CD14-positive monocyte (primary cell): ENCODE data around the gene SESN3. TPM values are rescaled to one million over a fixed set of nuclear protein-coding genes. Genes with fewer than 3 reads are reported as not detected.

ENCODE experiments used
- DNase-seq, 3 donors: peaks; one replicate each; pipeline ENCODE4 v3.0.0-alpha.2; 2011 to 2022
- H2AFZ ChIP-seq: 2 replicates; pipeline ENCODE4 v1.6.0; 2012; ENCODE audit warnings: mild to moderate bottlenecking, low read depth, low read length, inconsistent platforms; ENCODE audit not compliant: insufficient read depth, poor library complexity, severe bottlenecking
- H3K27ac ChIP-seq, 2 donors: 1 replicate in 1 of 2; 2 replicates in 1 of 2; pipeline ENCODE4 v1.5.1; 2012 to 2013; ENCODE audit warnings: low read length in 2 of 2, control low read depth in 1 of 2, inconsistent platforms in 1 of 2, low read depth in 1 of 2, mild to moderate bottlenecking in 1 of 2
- H3K27me3 ChIP-seq, 2 donors: one replicate each; pipeline versions ENCODE4 v1.6.0 to v1.6.1; 2011 to 2013; ENCODE audit warnings: low read length in 2 of 2; ENCODE audit not compliant: control insufficient read depth in 2 of 2, insufficient read depth in 2 of 2
- H3K36me3 ChIP-seq, 2 donors: replicated peaks in 1 of 2; 1 replicate in 1 of 2; 2 replicates in 1 of 2; pipeline versions ENCODE4 v1.5.1 to v1.6.1; 2012 to 2013; ENCODE audit warnings: low read length in 2 of 2, control low read depth in 1 of 2, inconsistent platforms in 1 of 2, mild to moderate bottlenecking in 1 of 2; ENCODE audit not compliant: insufficient read depth in 2 of 2, control insufficient read depth in 1 of 2
- H3K4me1 ChIP-seq, 2 donors: 1 replicate in 1 of 2; 2 replicates in 1 of 2; pipeline versions ENCODE4 v1.5.1 to v1.6.1; 2012 to 2013; ENCODE audit warnings: low read length in 2 of 2, control low read depth in 1 of 2, inconsistent platforms in 1 of 2, mild to moderate bottlenecking in 1 of 2, moderate library complexity in 1 of 2; ENCODE audit not compliant: insufficient read depth in 2 of 2, control insufficient read depth in 1 of 2
- H3K4me2 ChIP-seq: replicated peaks from 2 replicates; pipeline ENCODE3; 2012; ENCODE audit warnings: low read length, moderate library complexity, mild to moderate bottlenecking; ENCODE audit not compliant: poor library complexity, severe bottlenecking; ENCODE audit errors: extremely low read depth
- H3K4me3 ChIP-seq, 3 experiments: fragments of 200-600 bp in 1 of 3; sonication (generic) in 1 of 3; replicated peaks in 1 of 3; 1 replicate in 2 of 3; 2 replicates in 1 of 3; pipeline ENCODE4 v1.5.1; 2011 to 2013; ENCODE audit warnings: low read length in 3 of 3, mild to moderate bottlenecking in 3 of 3, control low read depth in 2 of 3, low read depth in 2 of 3, inconsistent platforms in 1 of 3, moderate library complexity in 1 of 3
- H3K79me2 ChIP-seq: 2 replicates; pipeline ENCODE4 v1.6.0; 2012; ENCODE audit warnings: mild to moderate bottlenecking, control low read depth, inconsistent platforms, low read length, moderate library complexity; ENCODE audit not compliant: insufficient read depth
- H3K9ac ChIP-seq: 2 replicates; pipeline ENCODE4 v1.6.0; 2017; ENCODE audit warnings: low read length, mild to moderate bottlenecking; ENCODE audit not compliant: insufficient read depth, poor library complexity, severe bottlenecking
- H3K9me3 ChIP-seq, 2 donors: replicated peaks in 1 of 2; 1 replicate in 1 of 2; 2 replicates in 1 of 2; pipeline versions ENCODE4 v1.5.1 to v1.6.1; 2012 to 2013; ENCODE audit warnings: low read length in 2 of 2, control low read depth in 1 of 2; ENCODE audit not compliant: control insufficient read depth in 1 of 2, insufficient read depth in 1 of 2
- H4K20me1 ChIP-seq: 2 replicates; pipeline ENCODE4 v1.6.0; 2012; ENCODE audit warnings: mild to moderate bottlenecking, low read length, control low read depth, moderate library complexity; ENCODE audit not compliant: insufficient read depth
- H3K27ac Mint-ChIP-seq, 7 donors: one replicate each; pipeline ENCODE4 v1.8.0; 2020; ENCODE audit warnings: mild to moderate bottlenecking in 7 of 7, mixed read lengths in 7 of 7, moderate library complexity in 6 of 7, inconsistent platforms in 2 of 7
- H3K27me3 Mint-ChIP-seq, 3 donors: one replicate each; pipeline ENCODE4 v1.8.0; 2021 to 2022; ENCODE audit warnings: low read depth in 3 of 3, mild to moderate bottlenecking in 3 of 3, mixed read lengths in 3 of 3, moderate library complexity in 3 of 3, inconsistent platforms in 1 of 3
- H3K36me3 Mint-ChIP-seq, 2 donors: one replicate each; pipeline ENCODE4 v1.8.0; 2020; ENCODE audit warnings: mixed read lengths in 2 of 2, inconsistent platforms in 1 of 2, mild to moderate bottlenecking in 1 of 2
- H3K4me1 Mint-ChIP-seq: one replicate; pipeline ENCODE4 v1.8.0; 2020; ENCODE audit warnings: mild to moderate bottlenecking, mixed read lengths
- H3K4me3 Mint-ChIP-seq, 2 donors: one replicate each; pipeline ENCODE4 v1.8.0; 2020; ENCODE audit warnings: mild to moderate bottlenecking in 2 of 2, mixed read lengths in 2 of 2, moderate library complexity in 1 of 2
- H3K9me3 Mint-ChIP-seq, 7 donors: one replicate each; pipeline ENCODE4 v1.8.0; 2020 to 2022; ENCODE audit warnings: mixed read lengths in 7 of 7, mild to moderate bottlenecking in 6 of 7, moderate library complexity in 6 of 7, inconsistent platforms in 2 of 7
- WGBS: methylation state at CpG from one replicate; pipeline ENCODE4 v1.1.5; 2013; ENCODE audit warnings: missing lambda C conversion rate; ENCODE audit not compliant: insufficient coverage; 5-methylcytosine and 5-hydroxymethylcytosine counted together
- intact Hi-C, 2 donors: fragments of 100-400 bp; cut with micrococcal nuclease; formaldehyde crosslinking; loops; one replicate each; pipeline versions ENCODE4 v1.15.0 to v1.15.1; 2023
- polyA plus RNA-seq, 3 donors: library from polyadenylated mRNA; depleted of rRNA in 1 of 3; unstranded in 2 of 3; stranded (reverse) in 1 of 3; fragments of 300-500 nt in 2 of 3; fragments of >200 nt in 1 of 3; fragmentation: Illumina TruSeq in 2 of 3; gene quantifications; 1 replicate in 2 of 3; 2 replicates in 1 of 3; pipeline ENCODE4 v1.2.3, GENCODE V29; 2012 to 2021
- TF ChIP-seq, protein P1 (sequence below): fragments of 200-600 bp; IDR thresholded peaks from one replicate; pipeline ENCODE4 v1.8.0; 2022; ENCODE audit warnings: antibody characterized with exemption, mild to moderate bottlenecking

SESN3 gene
- polyA plus RNA-seq, 3 donors, result 1.1 to 7.4 (median 1.4) TPM

DNA sequence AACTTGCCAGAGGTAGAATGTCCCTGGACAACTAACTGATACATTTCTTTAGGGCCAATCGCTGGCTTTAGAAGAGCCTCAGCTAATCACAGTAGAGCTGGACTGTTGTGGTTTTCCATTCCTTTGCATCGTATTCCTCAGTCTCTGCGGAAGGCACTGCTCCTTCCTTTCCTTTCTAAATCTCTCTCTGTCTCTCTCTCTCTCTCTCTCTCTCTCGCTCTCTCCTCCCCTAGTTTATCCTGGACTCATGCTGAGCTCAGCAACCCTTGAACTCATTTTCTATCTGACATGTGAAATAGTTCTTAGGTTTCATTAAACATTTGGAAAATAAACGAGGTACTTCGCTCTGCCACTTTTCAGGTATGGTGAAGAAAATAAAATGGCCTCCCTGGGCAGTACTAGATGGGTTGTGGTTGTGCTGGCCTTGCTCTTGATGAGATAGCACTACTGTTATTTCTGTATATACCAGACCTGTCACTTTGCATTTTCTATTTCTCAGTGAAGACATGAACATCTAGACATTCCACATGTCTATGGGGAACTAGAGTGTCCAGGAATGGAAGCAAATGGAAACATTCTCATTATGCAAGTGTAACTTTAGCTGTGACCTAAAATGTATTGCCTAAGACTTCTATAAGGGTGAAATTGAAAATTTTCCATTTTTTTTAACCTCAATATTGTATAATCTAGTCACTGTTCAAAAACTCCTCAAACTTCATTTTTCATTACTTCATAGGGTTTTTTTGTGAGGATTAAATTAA is 12.0 kb upstream of the SESN3 start:
- Histone ChIP-seq H3K27me3 (no peaks in the 10 kb centered on the region), H3K4me1 (peaks cover 36 to 44% of the 10 kb centered on the region in 2 donors), H3K79me2 (no peaks in the 10 kb centered on the region), H2AFZ (no peak overlapping the region), H3K9ac (no peak overlapping the region), H3K36me3 (no peaks in the 10 kb centered on the region), H3K9me3 (no peaks in the 10 kb centered on the region), H3K4me3 (no peak overlapping the region), H3K4me2 (no peak overlapping the region), H4K20me1 (no peaks in the 10 kb centered on the region), H3K27ac (peak overlapping the region in 1 of 2 donors; percentile 58)
- H3K9me3 Mint-ChIP-seq, result no peaks in the 10 kb centered on the region
- 96% methylated on average over 3 of the region's 6 CpGs for WGBS
- intact Hi-C loops, result no loop called here
- DNase-seq, result peak in 1 of 3 donors; percentile 24
- H3K27ac Mint-ChIP-seq, result peak overlapping the region in 6 of 7 donors; percentile 53 to 89 (median 70)
- TF ChIP-seq, protein P1, sequence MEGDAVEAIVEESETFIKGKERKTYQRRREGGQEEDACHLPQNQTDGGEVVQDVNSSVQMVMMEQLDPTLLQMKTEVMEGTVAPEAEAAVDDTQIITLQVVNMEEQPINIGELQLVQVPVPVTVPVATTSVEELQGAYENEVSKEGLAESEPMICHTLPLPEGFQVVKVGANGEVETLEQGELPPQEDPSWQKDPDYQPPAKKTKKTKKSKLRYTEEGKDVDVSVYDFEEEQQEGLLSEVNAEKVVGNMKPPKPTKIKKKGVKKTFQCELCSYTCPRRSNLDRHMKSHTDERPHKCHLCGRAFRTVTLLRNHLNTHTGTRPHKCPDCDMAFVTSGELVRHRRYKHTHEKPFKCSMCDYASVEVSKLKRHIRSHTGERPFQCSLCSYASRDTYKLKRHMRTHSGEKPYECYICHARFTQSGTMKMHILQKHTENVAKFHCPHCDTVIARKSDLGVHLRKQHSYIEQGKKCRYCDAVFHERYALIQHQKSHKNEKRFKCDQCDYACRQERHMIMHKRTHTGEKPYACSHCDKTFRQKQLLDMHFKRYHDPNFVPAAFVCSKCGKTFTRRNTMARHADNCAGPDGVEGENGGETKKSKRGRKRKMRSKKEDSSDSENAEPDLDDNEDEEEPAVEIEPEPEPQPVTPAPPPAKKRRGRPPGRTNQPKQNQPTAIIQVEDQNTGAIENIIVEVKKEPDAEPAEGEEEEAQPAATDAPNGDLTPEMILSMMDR, result no peak
- H3K36me3 Mint-ChIP-seq, result no peaks in the 10 kb centered on the region
- H3K4me1 Mint-ChIP-seq, result peaks cover 47% of the 10 kb centered on the region
- no peak overlapping the region for H3K4me3 Mint-ChIP-seq
- peaks cover 0 to under 1% (median 0%) of the 10 kb centered on the region in 3 donors for H3K27me3 Mint-ChIP-seq

DNA sequence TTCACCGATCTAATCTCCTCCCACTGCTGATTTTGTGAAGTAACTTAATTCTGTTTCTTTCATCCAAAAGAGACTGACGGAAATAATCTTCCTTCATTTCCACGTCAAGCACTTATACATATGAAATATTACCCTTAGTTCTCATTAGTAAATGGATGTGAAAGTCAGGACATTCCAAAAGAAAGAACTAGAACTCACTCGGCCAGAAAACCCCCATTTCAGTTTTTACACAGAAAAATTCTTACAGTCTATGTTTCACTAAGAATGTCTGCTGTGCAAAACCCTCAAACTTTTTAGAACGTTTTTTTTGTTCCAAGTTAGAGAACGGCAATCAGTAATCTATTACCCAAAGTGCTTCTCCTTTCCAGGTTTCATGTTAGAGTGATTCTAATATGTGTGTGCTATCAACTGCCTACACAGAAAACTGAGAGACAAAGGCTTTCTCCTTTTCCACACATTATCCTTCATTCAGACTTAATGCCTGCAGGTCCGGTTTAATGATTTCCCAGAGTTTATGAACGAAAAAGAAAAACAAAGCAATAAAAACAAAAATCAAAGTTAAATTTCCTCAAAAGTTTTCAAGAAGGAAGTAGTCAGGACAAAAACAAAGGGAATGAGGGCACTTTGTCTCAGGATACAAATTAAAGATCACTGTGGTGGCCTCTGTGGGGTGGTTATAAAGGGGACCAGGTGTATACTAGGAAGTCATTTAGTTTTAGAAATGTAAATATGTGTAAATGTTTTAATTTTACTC is 11.3 kb upstream of the SESN3 start:
- no peaks in the 10 kb centered on the region for H3K27me3 ChIP-seq
- H3K4me2 ChIP-seq, result peak overlapping the region; percentile 53
- no CpG with 5 or more reads among the region's 8 CpGs for whole genome bisulfite sequencing
- peaks cover 0 to 1% (median 0%) of the 10 kb centered on the region in 3 donors for H3K27me3 Mint-ChIP-seq
- H2AFZ ChIP-seq, result peak overlapping the region; percentile 51
- peaks cover 36 to 44% of the 10 kb centered on the region in 2 donors for H3K4me1 ChIP-seq
- H3K9me3 ChIP-seq, result no peaks in the 10 kb centered on the region
- DNase-seq, result peak in 1 of 3 donors; percentile 55
- H3K36me3 Mint-ChIP-seq, result no peaks in the 10 kb centered on the region
- H3K4me1 Mint-ChIP-seq, result peaks cover 47% of the 10 kb centered on the region
- H3K27ac Mint-ChIP-seq, result peak overlapping the region; percentile 45 to 89 (median 75)
- no peaks in the 10 kb centered on the region for H4K20me1 ChIP-seq
- H3K4me3 Mint-ChIP-seq, result peak overlapping the region; percentile 49 to 72
- H3K4me3 ChIP-seq, result peak overlapping the region; percentile 2 to 63 (median 37)
- TF ChIP-seq, protein P1, result no peak
- intact Hi-C loops, result no loop called here
- no peaks in the 10 kb centered on the region for H3K9me3 Mint-ChIP-seq
- peak overlapping the region in 1 of 2 donors; percentile 58 for H3K27ac ChIP-seq
- no peaks in the 10 kb centered on the region for H3K36me3 ChIP-seq
- H3K79me2 ChIP-seq, result no peaks in the 10 kb centered on the region
- no peak overlapping the region for H3K9ac ChIP-seq
